ENCODE results near the gene CNFN.

Gene CNFN

DNA sequence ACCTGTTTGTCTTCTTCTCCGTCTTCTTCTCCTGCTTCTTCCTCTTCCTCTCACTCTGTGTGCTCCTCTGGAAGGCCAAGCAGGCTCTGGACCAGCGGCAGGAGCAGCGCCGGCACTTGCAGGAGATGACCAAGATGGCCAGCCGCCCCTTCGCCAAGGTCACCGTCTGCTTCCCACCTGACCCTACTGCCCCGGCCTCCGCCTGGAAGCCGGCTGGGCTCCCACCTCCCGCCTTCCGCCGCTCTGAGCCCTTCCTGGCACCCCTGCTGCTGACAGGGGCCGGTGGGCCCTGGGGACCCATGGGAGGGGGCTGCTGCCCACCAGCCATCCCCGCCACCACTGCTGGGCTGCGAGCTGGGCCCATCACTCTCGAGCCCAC lies 13.9 kb downstream of the CNFN start:
- DNase-seq, result no peak

DNA sequence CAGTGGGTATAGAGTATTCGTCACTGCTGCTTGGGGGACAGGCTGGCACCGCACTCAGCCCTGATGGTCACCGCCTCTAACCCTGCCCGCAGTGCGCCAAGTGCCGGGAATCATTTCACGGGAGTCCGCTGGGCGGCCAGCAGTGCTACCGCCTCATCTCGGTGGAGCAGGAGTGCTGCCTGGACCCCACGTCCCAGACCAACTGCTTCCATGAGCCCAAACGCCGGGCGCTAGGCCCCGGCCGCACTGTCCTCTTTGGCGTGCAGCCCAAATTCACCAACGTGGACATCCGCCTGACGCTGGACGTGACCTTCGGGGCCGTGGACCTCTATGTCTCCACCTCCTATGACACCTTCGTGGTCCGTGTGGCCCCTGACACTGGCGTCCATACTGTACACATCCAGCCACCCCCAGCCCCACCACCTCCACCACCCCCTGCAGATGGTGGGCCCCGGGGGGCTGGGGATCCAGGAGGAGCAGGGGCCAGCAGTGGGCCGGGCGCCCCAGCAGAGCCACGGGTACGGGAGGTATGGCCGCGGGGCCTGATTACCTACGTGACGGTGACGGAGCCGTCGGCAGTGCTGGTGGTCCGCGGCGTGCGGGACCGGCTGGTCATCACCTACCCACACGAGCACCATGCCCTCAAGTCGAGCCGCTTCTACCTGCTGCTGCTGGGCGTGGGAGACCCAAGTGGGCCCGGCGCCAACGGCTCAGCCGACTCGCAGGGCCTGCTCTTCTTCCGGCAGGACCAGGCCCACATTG lies 14.5 kb downstream of the CNFN start:
- DNase-seq, result no peak

DNA sequence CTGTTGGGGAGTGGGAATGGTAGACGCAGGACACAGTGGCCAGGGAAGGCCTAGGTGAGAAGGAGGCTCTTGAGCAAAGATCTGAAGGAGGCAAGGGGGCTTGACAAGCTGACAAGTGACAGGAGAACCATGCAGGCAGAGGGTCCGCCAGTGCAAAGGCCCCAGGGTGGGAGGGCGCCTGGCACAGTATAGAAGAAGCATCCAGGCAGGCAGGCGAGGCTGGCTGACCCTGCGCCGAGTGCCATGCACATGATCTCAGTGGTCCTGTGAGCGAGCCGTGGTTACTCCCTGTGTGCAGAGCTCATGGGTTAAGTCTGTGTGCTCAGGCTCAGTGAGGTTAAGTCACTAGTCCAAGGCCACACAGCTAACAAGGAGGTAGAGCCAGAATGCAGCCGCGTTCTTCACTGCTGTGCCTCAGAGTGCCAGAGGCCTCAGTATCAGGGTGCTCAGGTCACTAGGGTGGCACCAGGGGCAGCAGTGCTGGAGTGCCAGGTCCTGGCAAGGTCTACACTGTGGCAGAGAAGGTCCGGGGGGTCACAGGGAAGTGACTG lies 15.2 kb downstream of the CNFN start:
- no peak for DNase-seq

DNA sequence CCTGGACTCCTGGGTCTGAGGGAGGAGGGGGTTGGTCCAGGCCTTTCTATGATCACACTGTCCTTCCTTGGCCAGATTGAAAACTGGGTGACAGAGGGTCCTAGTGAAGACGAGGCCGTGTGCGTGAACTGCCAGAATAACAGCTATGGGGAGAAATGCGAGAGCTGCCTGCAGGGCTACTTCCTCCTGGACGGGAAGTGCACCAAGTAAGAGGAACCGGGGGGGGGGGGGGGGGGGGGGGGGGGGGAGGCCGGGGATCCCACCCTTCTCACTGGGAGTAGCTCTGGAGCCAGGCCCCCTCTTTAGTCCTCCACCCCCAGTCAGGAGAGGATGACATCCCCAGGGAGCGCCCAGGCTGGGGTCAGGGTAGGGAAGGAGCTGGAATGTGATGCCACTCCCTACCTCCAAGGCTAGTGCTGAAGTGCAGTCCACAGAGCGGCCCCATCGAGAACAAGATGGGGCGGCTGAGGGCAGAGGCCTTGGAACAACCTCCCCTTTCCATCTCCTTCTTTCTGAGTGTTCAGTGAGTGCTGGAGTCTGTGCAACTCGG lies 19.4 kb downstream of the CNFN start:
- DNase-seq, result peak in 1 of 51 donors; percentile 9

DNA sequence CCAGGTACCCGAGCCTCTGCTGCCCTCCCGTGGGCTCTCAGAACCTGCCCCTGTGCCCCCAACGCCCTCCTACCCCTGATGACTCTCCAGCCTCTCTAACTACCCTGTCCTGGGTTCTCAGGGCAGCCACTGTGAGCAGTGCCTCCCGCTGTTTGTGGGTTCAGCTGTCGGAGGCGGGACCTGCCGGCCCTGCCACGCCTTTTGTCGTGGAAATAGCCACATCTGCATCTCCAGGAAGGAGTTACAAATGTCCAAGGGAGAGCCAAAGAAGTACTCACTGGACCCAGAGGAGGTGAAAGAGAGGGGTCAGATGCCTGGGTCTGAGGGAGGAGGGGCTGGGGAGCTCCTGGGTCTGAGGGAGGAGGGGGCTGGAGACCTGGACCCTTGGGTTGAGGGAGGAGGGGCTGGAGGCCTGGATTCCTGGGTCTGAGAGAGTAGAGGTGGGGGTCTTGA lies 20.0 kb downstream of the CNFN start:
- no peak for DNase-seq

DNA sequence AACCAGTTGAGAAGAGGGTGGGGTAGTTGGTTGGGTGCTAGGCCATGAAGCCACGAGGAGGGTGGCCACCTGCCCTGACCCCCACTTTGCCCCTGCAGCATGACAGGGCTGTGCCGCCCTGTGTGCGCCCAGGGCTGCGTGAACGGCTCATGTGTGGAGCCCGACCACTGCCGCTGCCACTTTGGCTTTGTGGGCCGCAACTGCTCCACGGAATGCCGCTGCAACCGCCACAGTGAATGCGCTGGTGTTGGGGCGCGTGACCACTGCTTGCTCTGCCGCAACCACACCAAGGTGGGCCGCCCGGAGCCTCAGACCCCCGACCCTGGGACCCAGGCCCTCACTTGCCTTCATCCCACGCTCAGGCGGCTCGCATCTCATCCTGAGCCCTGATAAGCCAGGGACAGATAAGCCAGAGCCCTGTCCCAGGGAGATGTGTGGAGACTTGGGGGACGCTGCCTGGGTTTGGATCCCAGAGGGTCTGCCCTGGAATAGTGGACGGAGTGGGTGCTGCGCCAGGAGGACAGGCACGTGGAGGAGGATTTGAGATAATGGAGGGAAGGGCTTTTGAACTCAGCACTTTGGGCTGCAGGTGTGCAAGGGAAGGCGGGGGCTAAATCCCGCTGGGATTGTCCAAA lies 20.5 kb downstream of the CNFN start:
- DNase-seq, result no peak

DNA sequence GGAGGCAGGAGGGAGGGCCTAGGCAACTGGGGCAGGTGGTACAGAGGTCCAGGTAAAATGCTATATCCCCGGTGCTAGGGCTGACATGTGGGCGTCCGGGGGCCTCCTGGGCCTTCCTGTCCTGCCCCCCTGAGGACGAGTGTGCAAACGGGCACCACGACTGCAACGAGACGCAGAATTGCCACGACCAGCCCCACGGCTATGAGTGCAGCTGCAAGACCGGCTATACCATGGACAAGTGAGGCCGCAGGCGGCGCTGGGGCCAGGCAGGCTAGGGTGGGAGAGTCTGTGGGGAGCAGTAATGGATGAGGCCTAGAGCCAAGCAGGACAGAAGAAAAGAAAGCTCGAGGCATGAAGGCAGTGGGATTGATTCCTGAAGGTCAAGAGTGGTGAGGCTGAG lies 21.3 kb downstream of the CNFN start:
- no peak for DNase-seq

DNA sequence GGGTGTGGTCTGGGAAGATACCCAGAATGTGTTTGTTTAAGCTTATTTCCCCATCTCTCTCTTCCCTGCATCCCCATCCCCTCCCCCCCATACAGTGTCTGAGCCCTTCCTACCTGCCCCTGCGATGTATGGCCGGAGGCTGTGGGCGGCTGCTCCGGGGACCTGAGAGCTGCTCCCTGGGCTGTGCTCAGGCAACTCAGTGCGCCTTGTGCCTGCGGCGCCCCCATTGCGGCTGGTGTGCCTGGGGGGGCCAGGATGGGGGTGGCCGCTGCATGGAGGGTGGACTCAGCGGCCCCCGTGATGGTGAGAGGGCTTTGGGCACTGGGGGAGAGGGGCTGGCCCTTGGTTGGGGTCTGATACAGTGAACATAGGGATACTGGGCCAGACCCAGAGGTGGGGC lies 21.7 kb downstream of the CNFN start:
- no peak for DNase-seq

DNA sequence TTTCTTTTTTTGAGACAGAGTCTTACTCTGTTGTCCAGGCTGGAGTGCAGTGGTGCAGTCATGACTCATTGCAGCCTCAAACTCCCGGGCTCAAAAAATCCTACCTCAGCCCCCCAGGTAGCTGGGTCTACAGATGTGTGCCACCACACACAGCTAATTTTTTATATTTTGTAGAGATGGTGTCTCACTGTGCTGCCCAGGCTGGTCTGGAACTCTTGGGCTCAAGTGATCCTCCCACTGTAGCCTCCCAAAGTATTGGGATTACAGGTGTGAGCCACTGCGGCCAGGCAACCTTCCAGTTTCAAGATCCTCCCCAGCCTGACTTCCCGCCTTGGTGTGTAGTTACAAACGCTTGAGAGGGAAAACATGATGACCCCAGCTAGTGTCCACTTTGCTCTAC lies 22.2 kb downstream of the CNFN start:
- DNase-seq, result no peak

DNA sequence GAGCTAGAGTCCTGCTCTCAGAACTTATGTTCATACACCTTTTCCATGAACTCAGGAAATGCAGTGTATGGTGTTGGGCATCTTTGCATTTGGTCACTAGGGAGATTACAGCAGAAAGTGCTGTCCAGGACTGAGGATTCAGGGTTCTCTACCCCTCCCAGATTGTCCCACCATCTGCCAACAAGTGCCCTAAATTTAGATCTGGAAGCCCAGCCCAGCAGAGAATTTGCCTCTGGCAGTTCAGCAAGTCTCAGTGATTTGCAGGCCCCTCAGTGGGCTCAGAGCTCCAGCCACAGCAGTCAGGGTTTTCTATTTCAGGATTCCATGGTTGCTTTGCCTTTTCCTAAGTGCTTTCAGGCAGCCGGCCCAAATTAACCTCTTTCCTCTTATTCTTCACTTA lies 23.4 kb downstream of the CNFN start:
- no peak for DNase-seq

DNA sequence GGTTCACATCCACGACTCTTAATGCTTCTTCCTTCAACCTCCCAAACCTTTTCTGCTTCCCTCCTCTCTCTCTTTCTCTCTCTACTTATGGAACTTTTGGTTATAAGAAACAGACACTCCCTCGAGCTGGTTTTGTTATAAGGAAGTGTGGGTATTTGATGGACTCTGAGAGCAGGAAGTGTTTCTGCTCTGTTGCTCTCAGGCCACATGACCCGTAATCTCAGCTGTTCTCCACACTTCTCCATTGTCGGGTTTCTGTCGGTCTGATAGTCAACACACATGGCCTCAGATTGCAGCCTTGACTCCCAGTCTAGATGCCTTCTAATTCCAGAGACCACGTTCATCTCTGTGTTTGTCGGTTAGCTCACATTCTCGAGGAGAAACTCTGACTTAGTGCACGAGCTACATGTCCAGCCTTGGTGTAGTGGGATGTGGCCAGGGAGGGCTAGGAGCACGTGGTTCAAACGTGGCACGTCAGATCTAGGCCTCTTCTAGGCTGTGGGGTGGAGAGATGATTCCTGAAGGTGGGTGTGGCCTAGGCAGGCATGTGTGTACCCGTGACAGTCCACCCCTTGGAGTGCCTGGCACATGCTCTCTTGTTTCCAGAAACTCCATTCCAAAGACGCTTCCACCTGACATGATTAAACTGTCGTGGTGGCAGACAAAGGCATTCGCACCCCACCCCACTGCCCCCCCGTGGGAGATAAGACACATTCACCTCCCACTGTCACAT lies 26.3 kb downstream of the CNFN start:
- DNase-seq, result peak in 4 of 51 donors; percentile 2 to 10 (median 6)

DNA sequence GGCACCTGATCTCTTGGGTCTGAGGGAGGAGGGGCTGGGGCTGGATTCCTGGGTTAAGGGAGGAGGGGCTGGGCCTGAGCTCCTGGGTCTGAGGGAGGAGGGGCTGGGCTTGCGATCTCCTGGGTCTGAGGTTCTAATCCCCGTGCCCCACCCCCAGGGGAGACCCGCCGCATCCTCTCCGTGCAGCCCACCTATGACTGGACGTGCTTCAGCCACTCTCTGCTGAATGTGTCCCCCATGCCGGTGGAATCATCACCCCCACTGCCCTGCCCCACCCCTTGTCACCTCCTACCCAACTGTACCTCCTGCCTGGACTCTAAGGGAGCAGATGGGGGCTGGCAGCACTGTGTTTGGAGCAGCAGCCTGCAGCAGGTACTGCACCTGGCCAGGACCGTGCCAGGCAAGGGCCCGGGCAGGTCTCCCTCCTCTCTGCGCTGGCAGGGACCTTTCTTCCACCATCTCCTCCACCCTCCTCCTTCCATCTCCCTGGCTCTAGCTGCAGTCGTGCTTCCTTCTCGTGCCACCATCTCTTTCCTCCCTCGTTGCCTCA lies 27.1 kb downstream of the CNFN start:
- DNase-seq, result no peak

DNA sequence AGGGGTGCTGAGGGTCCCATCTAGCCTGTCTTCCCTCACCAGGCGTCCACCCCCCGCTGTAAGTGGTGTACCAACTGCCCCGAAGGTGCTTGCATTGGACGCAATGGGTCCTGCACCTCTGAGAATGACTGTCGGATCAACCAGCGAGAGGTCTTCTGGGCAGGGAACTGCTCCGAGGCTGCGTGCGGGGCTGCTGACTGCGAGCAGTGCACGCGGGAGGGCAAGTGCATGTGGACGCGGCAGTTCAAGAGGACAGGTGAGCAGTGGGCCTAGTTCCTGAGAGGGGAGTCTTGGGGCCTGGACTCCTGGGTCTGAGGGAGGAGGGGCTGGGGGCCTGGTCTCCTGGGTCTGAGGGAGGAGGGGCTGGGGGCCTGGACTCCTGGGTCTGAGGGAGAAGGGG lies 27.8 kb downstream of the CNFN start:
- no peak for DNase-seq

DNA sequence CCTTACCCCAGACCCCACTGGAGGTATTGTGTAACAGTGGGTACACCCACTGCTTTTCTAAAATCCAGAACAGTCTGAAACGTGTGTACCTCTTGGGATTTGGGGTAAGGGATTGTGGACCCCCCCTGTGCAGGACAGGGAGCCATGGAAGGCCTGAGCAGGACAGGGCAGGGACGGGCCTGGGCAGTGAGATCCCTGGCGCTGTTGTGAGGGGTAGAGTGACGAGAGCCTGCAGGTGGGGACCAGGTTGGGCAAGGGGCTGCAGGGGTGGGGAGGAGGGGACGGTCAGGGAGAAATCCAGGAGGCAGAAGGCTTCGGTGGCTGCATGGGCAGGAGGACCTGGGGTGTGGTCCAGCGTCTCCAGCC lies 28.6 kb downstream of the CNFN start:
- DNase-seq, result no peak

DNA sequence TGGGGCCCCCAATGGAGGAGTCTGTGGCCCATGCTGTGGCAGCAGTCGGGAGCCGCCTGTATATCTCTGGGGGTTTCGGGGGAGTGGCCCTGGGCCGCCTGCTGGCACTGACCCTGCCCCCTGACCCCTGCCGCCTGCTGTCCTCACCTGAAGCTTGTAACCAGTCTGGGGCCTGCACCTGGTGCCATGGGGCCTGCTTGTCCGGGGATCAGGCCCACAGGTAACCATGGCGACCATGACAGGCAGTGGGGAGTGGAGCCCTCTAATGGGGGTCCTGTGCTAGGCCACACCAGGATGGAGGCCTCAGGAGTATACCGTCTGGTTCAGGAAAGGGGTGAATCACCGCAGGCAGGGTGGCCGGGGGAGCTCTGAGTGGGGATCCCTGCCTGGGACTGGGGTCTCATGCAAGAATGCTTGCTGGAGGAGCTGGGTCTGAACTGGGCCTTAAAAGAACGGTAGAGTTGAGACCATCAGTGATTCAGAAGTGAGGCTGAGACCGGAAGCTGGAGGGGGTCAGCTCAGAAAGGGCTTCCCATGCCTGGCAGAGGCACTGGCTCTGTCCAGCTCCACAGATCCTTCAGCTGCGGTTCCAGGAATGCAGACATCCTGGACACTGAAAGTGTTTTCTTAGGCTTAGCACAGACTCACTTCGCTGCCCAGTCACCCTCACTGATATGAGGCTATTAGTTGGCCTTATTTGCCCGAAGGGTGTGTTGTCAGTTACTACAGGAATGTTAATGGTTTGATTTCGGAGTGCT lies 29.1 kb downstream of the CNFN start:
- no peak for DNase-seq

DNA sequence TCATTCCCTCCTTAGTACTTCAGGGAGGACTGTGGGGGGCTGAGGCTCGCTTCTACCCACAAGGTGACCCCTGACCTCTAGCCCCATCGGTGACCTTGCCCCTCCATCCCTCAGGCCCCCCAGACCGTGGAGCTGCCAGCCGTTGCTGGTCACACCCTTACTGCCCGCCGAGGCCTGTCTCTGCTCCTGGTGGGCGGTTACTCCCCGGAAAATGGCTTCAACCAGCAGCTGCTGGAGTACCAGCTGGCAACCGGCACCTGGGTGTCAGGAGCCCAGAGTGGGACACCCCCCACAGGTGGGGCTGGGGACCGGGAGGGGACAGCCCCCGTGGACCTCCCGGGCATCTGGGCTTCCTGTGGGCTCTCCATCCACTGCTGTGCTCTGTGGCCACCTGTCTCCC lies 32.8 kb downstream of the CNFN start:
- no peak for DNase-seq

DNA sequence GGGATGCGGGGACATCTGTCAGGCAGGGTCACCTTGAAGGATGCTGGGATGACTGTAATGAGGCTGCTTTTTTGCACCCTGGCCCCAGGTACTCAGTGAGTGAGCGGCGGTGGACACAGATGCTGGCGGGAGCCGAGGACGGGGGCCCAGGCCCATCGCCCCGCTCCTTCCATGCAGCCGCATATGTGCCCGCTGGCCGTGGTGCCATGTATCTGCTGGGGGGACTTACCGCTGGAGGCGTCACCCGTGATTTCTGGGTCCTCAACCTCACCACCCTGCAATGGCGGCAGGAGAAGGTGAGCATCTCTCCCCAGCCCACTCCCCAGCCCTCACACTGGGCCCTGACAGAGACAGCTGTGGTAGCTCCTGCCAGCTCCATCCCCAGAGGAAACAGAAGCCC lies 33.4 kb downstream of the CNFN start:
- DNase-seq, result no peak

DNA sequence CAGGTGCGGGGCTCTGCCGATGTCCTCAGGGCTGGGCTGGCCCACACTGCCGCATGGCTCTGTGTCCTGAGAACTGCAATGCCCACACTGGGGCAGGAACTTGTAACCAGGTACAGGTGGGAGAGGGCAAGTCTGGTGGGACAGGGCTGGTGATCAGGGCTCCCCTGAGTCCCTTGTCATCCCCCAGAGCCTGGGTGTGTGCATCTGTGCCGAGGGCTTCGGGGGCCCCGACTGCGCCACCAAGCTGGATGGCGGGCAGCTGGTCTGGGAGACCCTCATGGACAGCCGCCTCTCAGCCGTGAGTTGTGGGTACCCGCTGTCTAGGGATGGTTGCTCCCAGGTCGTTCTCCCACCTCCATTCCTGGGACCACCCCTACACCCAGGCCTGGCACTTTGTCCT lies 34.2 kb downstream of the CNFN start:
- DNase-seq, result no peak

DNA sequence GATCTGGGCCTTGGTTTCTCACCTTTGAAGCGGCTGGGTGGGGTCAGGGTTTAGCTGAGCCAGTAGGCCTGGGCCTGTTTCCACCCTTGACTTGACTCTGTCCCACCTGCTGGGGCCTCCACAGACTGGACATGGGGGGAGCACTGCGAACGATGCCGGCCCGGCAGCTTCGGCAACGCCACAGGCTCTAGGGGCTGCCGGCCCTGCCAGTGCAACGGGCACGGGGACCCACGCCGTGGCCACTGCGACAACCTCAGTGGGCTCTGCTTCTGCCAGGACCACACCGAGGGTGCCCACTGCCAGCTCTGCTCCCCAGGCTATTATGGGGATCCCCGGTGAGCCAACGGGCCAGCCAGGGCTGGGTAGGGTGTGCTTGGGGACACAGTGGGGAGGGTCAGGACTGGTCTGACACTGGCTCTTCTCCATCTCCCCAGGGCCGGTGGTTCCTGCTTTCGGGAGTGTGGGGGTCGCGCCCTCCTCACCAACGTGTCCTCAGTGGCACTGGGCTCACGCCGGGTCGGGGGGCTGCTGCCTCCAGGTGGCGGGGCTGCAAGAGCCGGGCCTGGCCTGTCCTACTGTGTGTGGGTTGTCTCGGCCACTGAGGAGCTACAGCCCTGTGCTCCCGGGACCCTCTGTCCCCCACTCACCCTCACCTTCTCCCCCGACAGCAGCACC lies 36.6 kb downstream of the CNFN start:
- DNase-seq, result no peak

Measured in hypothalamus (tissue), 51 donors.